Glutamatergic neuron (in vitro differentiated cells): ENCODE measurements around the gene PRKAG2. TPM values are rescaled to one million over a fixed set of nuclear protein-coding genes. Genes with fewer than 3 reads are reported as not detected.

Source experiments
- DNase-seq: peaks from one replicate; pipeline ENCODE4 v3.0.0; 2022
- H3K27ac Mint-ChIP-seq: one replicate; pipeline ENCODE4 v1.8.0; 2020; ENCODE audit warnings: mild to moderate bottlenecking, mixed read lengths, inconsistent platforms; ENCODE audit not compliant: unreplicated experiment
- H3K27me3 Mint-ChIP-seq: one replicate; pipeline ENCODE4 v1.8.0; 2020; ENCODE audit warnings: mild to moderate bottlenecking, moderate library complexity, mixed read lengths, inconsistent platforms; ENCODE audit not compliant: unreplicated experiment
- H3K36me3 Mint-ChIP-seq: one replicate; pipeline ENCODE4 v1.8.0; 2020; ENCODE audit warnings: mild to moderate bottlenecking, mixed read lengths, inconsistent platforms; ENCODE audit not compliant: unreplicated experiment
- H3K4me1 Mint-ChIP-seq: one replicate; pipeline ENCODE4 v1.8.0; 2020; ENCODE audit warnings: mild to moderate bottlenecking, low read depth, mixed read lengths, inconsistent platforms; ENCODE audit not compliant: unreplicated experiment
- H3K4me3 Mint-ChIP-seq: one replicate; pipeline ENCODE4 v1.8.0; 2020; ENCODE audit warnings: mild to moderate bottlenecking, mixed read lengths, inconsistent platforms; ENCODE audit not compliant: unreplicated experiment
- H3K9me3 Mint-ChIP-seq: one replicate; pipeline ENCODE4 v1.8.0; 2020; ENCODE audit warnings: mild to moderate bottlenecking, moderate library complexity, mixed read lengths, inconsistent platforms; ENCODE audit not compliant: unreplicated experiment
- total RNA-seq: library from RNA; stranded (reverse); fragmentation: NEBNext Ultra II Directional; extraction: Animal tissue kit (Norgen Biotek cat#: 25700); gene quantifications from one replicate; pipeline ENCODE4 v1.2.1, GENCODE V29; 2021; ENCODE audit not compliant: unreplicated experiment
- TF ChIP-seq, protein P1 (sequence below): fragments of 200-600 bp; sonication (generic); IDR thresholded peaks from one replicate; pipeline ENCODE4 v1.5.0; 2021; ENCODE audit not compliant: partially characterized antibody, unreplicated experiment

PRKAG2 gene
- total RNA-seq, 1 donor from 2014 or later, result 24.7 TPM

DNA sequence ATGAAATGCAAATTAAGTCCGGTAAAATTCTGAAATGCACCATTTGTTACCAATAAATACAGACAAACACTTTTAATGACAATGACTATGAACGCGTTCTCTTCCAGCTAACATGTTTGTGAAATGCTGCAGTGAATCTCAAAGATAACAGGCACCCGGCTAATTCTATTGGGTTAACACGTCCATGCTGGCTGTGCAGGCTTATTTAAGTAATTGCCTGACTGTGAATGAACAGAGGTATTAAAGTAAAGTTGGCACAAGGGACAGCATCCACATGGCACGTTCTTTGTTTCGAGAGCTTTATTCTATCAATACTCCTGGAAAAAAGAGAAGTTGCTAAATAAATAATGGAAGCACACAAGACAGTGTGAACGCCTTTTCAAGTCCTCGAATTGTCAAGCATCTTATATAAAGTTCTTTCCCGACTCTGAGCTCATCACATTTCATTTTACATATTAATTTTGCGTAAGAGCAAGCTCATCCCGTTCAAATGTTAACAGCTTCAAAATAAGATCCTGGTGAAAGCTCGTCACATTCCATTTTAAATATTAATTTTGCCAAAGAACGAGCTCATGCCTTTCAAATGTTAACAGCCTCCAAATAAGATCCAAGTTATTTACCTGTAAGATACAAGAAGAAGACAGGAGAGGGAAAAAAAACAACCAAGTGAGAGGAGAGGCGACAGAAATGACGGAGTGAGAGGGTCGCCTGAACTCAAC, 245.9 kb downstream of the PRKAG2 start:
- no peak for DNase-seq
- Mint-ChIP-seq H3K27ac (peak overlapping the region; percentile 65), H3K4me3 (peak overlapping the region; percentile 89), H3K36me3 (no peaks in the 10 kb centered on the region), H3K4me1 (peaks cover 3% of the 10 kb centered on the region), H3K9me3 (peaks cover 2% of the 10 kb centered on the region), H3K27me3 (peaks cover 8% of the 10 kb centered on the region)
- TF ChIP-seq, protein P1, sequence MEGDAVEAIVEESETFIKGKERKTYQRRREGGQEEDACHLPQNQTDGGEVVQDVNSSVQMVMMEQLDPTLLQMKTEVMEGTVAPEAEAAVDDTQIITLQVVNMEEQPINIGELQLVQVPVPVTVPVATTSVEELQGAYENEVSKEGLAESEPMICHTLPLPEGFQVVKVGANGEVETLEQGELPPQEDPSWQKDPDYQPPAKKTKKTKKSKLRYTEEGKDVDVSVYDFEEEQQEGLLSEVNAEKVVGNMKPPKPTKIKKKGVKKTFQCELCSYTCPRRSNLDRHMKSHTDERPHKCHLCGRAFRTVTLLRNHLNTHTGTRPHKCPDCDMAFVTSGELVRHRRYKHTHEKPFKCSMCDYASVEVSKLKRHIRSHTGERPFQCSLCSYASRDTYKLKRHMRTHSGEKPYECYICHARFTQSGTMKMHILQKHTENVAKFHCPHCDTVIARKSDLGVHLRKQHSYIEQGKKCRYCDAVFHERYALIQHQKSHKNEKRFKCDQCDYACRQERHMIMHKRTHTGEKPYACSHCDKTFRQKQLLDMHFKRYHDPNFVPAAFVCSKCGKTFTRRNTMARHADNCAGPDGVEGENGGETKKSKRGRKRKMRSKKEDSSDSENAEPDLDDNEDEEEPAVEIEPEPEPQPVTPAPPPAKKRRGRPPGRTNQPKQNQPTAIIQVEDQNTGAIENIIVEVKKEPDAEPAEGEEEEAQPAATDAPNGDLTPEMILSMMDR, result no peak

DNA sequence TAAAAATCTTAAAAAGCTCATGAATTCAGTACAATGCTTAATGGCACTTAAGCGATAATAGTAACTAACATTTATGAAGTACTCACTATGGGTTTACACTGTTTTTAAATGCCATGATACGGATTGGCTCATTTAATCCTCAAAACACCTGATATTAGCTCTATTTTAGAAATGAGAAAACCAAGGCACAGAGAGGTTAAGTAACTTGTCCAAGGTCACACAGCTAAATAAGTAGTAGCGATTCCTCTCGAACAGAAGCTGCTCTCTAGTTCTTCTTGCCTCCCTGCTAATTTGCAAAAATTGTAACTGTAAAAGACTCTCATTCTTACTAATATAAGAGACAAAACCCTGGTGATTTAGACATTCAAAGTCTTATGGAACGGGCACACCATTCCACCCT, 246.6 kb downstream of the PRKAG2 start:
- TF ChIP-seq, protein P1, result no peak
- Mint-ChIP-seq H3K4me3 (peak overlapping the region; percentile 89), H3K27me3 (peaks cover 8% of the 10 kb centered on the region), H3K4me1 (peaks cover 3% of the 10 kb centered on the region), H3K9me3 (peaks cover 2% of the 10 kb centered on the region), H3K36me3 (no peaks in the 10 kb centered on the region), H3K27ac (no peak overlapping the region)
- DNase-seq, result no peak

DNA sequence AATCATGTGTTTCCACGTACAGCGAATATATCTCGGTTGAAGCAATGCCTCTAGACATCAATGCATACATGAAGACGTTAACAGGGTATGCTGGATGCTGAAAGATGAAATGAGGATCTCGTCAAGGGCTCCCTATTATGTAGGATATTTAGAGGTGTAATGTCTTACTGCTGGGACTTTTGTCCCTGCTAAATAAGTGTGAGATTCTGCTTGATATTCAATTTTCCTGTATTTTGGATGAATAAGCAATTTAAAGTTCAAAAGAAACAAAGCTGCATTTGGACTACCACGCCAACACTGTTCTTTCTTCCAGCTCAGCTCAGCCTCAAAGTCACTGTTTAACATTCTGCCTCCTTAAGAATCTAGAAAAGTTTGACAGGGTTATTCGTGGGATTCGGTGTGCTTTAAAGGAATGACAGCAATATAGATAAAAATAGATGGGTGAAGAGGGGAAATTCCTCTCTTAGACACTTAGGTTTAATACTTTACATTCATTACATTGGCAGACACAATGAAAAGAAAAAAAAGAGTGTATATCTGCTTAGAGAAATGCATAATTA, 247.1 kb downstream of the PRKAG2 start:
- no peak overlapping the region for H3K27ac Mint-ChIP-seq
- no peak overlapping the region for H3K4me3 Mint-ChIP-seq
- H3K36me3 Mint-ChIP-seq, result no peaks in the 10 kb centered on the region
- peaks cover 2% of the 10 kb centered on the region for H3K9me3 Mint-ChIP-seq
- DNase-seq, result no peak
- TF ChIP-seq, protein P1, result no peak
- H3K27me3 Mint-ChIP-seq, result peaks cover 11% of the 10 kb centered on the region
- H3K4me1 Mint-ChIP-seq, result peaks cover 3% of the 10 kb centered on the region

DNA sequence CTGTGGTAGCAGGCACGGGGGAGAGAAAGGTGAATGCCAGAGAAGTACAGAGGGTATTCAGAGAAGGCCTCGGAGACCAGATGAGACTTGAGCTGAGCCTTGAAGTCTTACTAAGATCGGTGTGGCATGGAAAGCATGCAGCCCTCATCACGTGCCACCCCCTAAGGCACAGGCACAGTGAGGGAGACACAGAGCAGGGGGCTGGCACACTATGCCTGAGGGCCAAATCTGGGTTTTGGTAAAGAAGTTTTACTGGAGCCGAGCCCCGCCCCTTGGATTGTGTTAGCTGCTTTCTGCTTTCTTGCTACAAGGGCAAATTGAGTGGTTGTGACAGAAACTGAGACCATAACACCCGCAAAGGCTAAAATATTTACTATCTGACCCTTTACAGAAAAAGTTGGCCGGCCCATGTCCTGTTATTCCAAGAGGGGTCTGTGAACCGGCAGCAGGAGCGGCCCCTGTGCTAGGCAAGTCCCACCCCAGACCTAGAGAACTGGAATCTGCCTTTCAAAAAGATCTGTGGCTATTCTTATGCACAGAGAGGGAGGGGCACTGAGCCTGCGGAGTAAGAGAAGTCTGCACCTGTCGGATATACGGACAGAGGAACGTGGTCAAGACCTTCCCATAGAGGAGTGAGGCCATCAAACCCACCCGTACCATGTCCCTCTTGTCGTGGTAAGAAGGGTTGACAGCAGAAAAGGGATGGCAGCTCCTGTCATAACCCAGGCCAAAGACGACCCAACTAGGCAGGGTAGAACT, 247.9 kb downstream of the PRKAG2 start:
- no peaks in the 10 kb centered on the region for H3K36me3 Mint-ChIP-seq
- TF ChIP-seq, protein P1, result no peak
- peaks cover 11% of the 10 kb centered on the region for H3K27me3 Mint-ChIP-seq
- H3K4me1 Mint-ChIP-seq, result peaks cover 3% of the 10 kb centered on the region
- DNase-seq, result no peak
- peak overlapping the region; percentile 34 for H3K4me3 Mint-ChIP-seq
- H3K27ac Mint-ChIP-seq, result no peak overlapping the region
- peaks cover 2% of the 10 kb centered on the region for H3K9me3 Mint-ChIP-seq
